Gastrocnemius medialis (tissue), 4 donors: ENCODE data around the gene C6orf62. TPM values are rescaled to one million over a fixed set of nuclear protein-coding genes. Genes with fewer than 3 reads are reported as not detected.
"Not testable (repeated sequence)": the region's sequence is repeated elsewhere in the genome, so short reads cannot be mapped to it uniquely, and the experiment has no call there.

Experiments used
- ATAC-seq, 2 donors: fragments of 150-250 bp; one replicate each; pipeline ENCODE4 v1.9.1; 2016
- DNase-seq, 2 donors: peaks; one replicate each; pipeline ENCODE4 v3.0.0-alpha.2; 2019
- H3K27ac ChIP-seq, 4 donors: fragments of 200-600 bp; sonication (generic); 1 replicate in 1 of 4; 2 replicates in 3 of 4; pipeline ENCODE4 v1.5.1; 2016 to 2018; ENCODE audit warnings: mild to moderate bottlenecking in 2 of 4, moderate library complexity in 1 of 4
- H3K27me3 ChIP-seq, 3 donors: fragments of 200-600 bp; sonication (generic) in 2 of 3; 1 replicate in 1 of 3; 2 replicates in 2 of 3; pipeline versions ENCODE4 v1.5.1 to v1.6.0; 2016 to 2019; ENCODE audit warnings: mild to moderate bottlenecking in 1 of 3, moderate library complexity in 1 of 3
- H3K36me3 ChIP-seq, 2 donors: fragments of 200-600 bp; sonication (generic) in 1 of 2; one replicate each; pipeline ENCODE4 v1.5.1; 2017 to 2018
- H3K4me1 ChIP-seq, 2 donors: fragments of 200-600 bp; sonication (generic) in 1 of 2; one replicate each; pipeline ENCODE4 v1.5.1; 2016 to 2017; ENCODE audit warnings: mild to moderate bottlenecking in 2 of 2
- H3K4me3 ChIP-seq, 4 donors: fragments of 200-600 bp; sonication (generic) in 3 of 4; 1 replicate in 1 of 4; 2 replicates in 3 of 4; pipeline ENCODE4 v1.5.1; 2016 to 2019; ENCODE audit warnings: mild to moderate bottlenecking in 2 of 4
- H3K9me3 ChIP-seq, 3 donors: fragments of 200-600 bp; sonication (generic) in 2 of 3; 1 replicate in 1 of 3; 2 replicates in 2 of 3; pipeline ENCODE4 v1.5.1; 2016 to 2019
- CTCF ChIP-seq, 5 experiments: fragments of 450-650 bp in 3 of 5; fragments of 200-600 bp in 2 of 5; sonication (generic) in 2 of 5; IDR thresholded peaks in 4 of 5; conservative IDR thresholded peaks in 1 of 5; 1 replicate in 4 of 5; 2 replicates in 1 of 5; pipeline ENCODE4 v1.5.1; 2016 to 2019; ENCODE audit warnings: antibody characterized with exemption in 5 of 5, mild to moderate bottlenecking in 3 of 5, moderate library complexity in 3 of 5
- POLR2A ChIP-seq, 2 donors: fragments of 450-650 bp; IDR thresholded peaks; one replicate each; pipeline ENCODE4 v1.6.1; 2017; ENCODE audit warnings: antibody characterized with exemption in 2 of 2, mild to moderate bottlenecking in 2 of 2, moderate library complexity in 2 of 2
- in situ Hi-C, 4 donors: fragments of 200-750 bp; cut with MboI; loops; one replicate each; pipeline versions ENCODE4 v1.15.0 to v1.8.0; 2017; ENCODE audit warnings: low sequenced_read_pairs in 4 of 4
- intact Hi-C: fragments of 100-400 bp; cut with DNase I; formaldehyde crosslinking; loops from one replicate; pipeline ENCODE4 v1.15.1; 2023; ENCODE audit warnings: low total_unique reads
- total RNA-seq, 4 donors: library from RNA; depleted of rRNA; stranded (reverse); fragments of >200 nt; gene quantifications; one replicate each; pipeline versions ENCODE4 v1.1.0 to v1.2.3, GENCODE V29; 2016

C6orf62 gene
- total RNA-seq, 4 donors from 2014 or later, result 24.1 to 50.7 (median 36.0) TPM

- intact Hi-C loops (no loop called here), in situ Hi-C loops (no loop called here)
- no peak for ATAC-seq
- Histone ChIP-seq H3K4me3 (no peak overlapping the region), H3K27ac (no peak overlapping the region), H3K4me1 (no peaks in the 10 kb centered on the region), H3K36me3 (no peaks in the 10 kb centered on the region), H3K9me3 (no peaks in the 10 kb centered on the region), H3K27me3 (no peaks in the 10 kb centered on the region)
- DNase-seq, result no peak
- no peak for TF ChIP-seq CTCF (IDR thresholded peaks at IDR 0.05 in 4 of 5, conservative IDR thresholded peaks at IDR 0.05 in 1 of 5)
- TF ChIP-seq POLR2A (IDR thresholded peaks at IDR 0.05), result no peak
Observed at GRCh38 chr6:24683297-24684296, 35.4 kb downstream of the C6orf62 start.

- DNase-seq (no peak), ATAC-seq (no peak)
- TF ChIP-seq CTCF (IDR thresholded peaks at IDR 0.05 in 4 of 5, conservative IDR thresholded peaks at IDR 0.05 in 1 of 5) (no peak), POLR2A (IDR thresholded peaks at IDR 0.05) (no peak)
- Histone ChIP-seq H3K4me1 (no peaks in the 10 kb centered on the region), H3K27me3 (no peaks in the 10 kb centered on the region), H3K4me3 (no peak overlapping the region), H3K27ac (no peak overlapping the region), H3K36me3 (no peaks in the 10 kb centered on the region), H3K9me3 (no peaks in the 10 kb centered on the region)
- intact Hi-C loops, result no loop called here
- in situ Hi-C loops, result no loop called here
Observed at GRCh38 chr6:24680582-24680981, 38.4 kb downstream of the C6orf62 start.

- ATAC-seq, H3K27me3 ChIP-seq, H3K36me3 ChIP-seq, DNase-seq, H3K9me3 ChIP-seq, in situ Hi-C loops, H3K4me1 ChIP-seq, H3K4me3 ChIP-seq, H3K27ac ChIP-seq, intact Hi-C loops: not testable (repeated sequence)
Observed at GRCh38 chr6:24678792-24679352, 40.1 kb downstream of the C6orf62 start.

GRCh38 chr6:24673625-24674024, 45.3 kb downstream of the C6orf62 start:
- intact Hi-C loops, result no loop called here
- Histone ChIP-seq H3K4me3 (no peak overlapping the region), H3K27ac (no peak overlapping the region), H3K4me1 (peaks cover 3% of the 10 kb centered on the region in 2 donors), H3K36me3 (peaks cover 0 to 5% of the 10 kb centered on the region in 2 donors), H3K9me3 (no peaks in the 10 kb centered on the region), H3K27me3 (no peaks in the 10 kb centered on the region)
- in situ Hi-C loops, result no loop called here
- ATAC-seq, result no peak
- no peak for DNase-seq
- TF ChIP-seq CTCF (IDR thresholded peaks at IDR 0.05 in 4 of 5, conservative IDR thresholded peaks at IDR 0.05 in 1 of 5) (no peak), POLR2A (IDR thresholded peaks at IDR 0.05) (no peak)

- no peak for ATAC-seq
- TF ChIP-seq POLR2A (IDR thresholded peaks at IDR 0.05) (no peak), CTCF (IDR thresholded peaks at IDR 0.05 in 4 of 5, conservative IDR thresholded peaks at IDR 0.05 in 1 of 5) (no peak)
- intact Hi-C loops (no loop called here), in situ Hi-C loops (no loop called here)
- Histone ChIP-seq H3K27ac (no peak overlapping the region), H3K27me3 (no peaks in the 10 kb centered on the region), H3K36me3 (peaks cover 0 to 5% of the 10 kb centered on the region in 2 donors), H3K9me3 (no peaks in the 10 kb centered on the region), H3K4me1 (peaks cover 12% of the 10 kb centered on the region in 2 donors), H3K4me3 (no peak overlapping the region)
- DNase-seq, result no peak
Observed at GRCh38 chr6:24672620-24673182, 46.3 kb downstream of the C6orf62 start.

GRCh38 chr6:24671077-24671476, 47.9 kb downstream of the C6orf62 start:
- intact Hi-C loops, H3K27me3 ChIP-seq, H3K4me3 ChIP-seq, DNase-seq, H3K27ac ChIP-seq, ATAC-seq, H3K36me3 ChIP-seq, in situ Hi-C loops, H3K9me3 ChIP-seq: not testable (repeated sequence)
- H3K4me1 ChIP-seq, result peaks cover 16 to 17% of the 10 kb centered on the region in 2 donors

GRCh38 chr6:24670492-24670891, 48.5 kb downstream of the C6orf62 start:
- peaks cover 21 to 23% of the 10 kb centered on the region in 2 donors for H3K4me1 ChIP-seq
- H3K27ac ChIP-seq, DNase-seq, H3K27me3 ChIP-seq, in situ Hi-C loops, H3K36me3 ChIP-seq, intact Hi-C loops, H3K4me3 ChIP-seq, H3K9me3 ChIP-seq, ATAC-seq: not testable (repeated sequence)
